Forelimb muscle (tissue), 1 donor: Measurements from ENCODE around the gene NISCH. TPM values are rescaled to one million over a fixed set of nuclear protein-coding genes. Genes with fewer than 3 reads are reported as not detected.

Experiments used
- DNase-seq: peaks from one replicate; pipeline ENCODE4 v3.0.0-alpha.2; 2013; ENCODE audit warnings: low read depth
- polyA plus RNA-seq: library from polyadenylated mRNA; unstranded; fragments of 120-200 nt; gene quantifications from one replicate; pipeline ENCODE4 v1.2.1, GENCODE V29; 2013; ENCODE audit not compliant: insufficient read length

NISCH gene
- polyA plus RNA-seq, 1 donor = 64.7 TPM

DNA sequence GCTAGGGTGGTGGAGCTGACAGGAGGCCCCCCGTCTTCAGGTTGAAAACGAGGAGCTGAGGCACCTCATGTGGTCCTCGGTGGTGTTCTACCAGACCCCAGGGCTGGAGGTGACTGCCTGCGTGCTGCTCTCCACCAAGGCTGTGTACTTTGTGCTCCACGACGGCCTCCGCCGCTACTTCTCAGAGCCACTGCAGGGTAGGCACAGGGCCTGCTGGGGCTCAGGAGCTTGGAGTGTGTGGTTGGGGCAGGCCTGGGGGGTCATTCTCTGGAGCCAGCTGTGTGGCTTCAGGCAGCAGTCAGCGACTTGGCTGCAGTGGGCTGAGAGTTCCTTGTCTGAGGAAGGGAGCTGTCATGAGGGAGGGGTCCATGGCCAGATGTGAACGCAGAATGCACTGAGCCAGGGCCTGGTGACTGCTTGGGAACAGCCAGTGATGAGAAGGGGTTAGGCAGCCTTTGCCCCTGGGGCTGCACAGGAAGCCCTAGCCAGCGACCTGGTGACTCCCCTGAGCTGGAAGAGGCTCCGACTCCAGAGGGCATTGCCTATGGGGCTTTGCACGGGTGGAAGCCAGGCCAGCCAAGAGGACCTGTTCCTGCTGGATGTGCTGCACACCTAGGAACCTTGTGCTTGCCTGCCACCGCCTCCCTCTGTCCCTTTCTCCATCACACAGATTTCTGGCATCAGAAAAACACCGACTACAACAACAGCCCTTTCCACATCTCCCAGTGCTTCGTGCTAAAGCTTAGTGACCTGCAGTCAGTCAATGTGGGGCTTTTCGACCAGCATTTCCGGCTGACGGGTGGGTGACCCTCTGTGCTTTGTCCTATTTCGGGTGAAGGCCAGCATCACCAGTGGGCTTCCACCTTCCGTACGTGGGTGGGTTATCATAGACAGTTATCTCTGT lies 34.9 kb downstream of the NISCH start:
- no peak for DNase-seq

- no peak for DNase-seq
Observed at GRCh38 chr3:52490939-52491526, 35.6 kb downstream of the NISCH start.

- no peak for DNase-seq
Observed at GRCh38 chr3:52492059-52492458, 36.7 kb downstream of the NISCH start.

GRCh38 chr3:52493232-52494017 lies 38.0 kb downstream of the NISCH start:
- no peak for DNase-seq

GRCh38 chr3:52494445-52494844 lies 39.0 kb downstream of the NISCH start:
- DNase-seq = no peak

DNA sequence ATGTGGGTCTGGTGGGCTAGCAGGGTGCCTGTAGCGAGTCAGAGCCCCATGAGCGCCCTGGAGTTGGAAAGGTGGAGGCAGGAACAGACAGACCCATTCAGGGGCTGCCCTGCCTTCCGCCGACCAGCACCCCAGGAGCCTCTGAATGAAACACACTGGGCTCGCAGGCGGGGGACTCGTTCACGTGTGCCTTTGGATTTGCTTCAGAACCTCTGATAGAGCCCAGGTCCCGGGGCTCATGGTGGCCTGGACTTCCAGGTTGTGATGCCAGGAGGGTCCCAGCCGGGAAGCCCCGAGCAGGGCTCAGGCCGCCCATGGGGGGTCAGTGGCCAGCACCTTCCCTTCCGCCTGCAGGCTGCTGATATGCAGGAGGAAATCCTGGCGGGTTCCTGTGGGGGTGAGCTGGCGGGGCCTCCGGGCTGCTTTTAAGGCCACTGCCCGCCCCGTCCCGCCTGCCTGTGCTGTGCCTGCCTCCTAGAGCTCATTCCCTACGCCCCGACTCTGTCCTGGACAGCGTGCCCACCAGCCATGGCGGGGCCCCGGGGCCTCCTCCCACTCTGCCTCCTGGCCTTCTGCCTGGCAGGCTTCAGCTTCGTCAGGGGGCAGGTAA lies 39.6 kb downstream of the NISCH start, which contains the start of gene STAB1:
STAB1 (plus strand) TSS at position 453 of the 610 bp plus-strand sequence; CDS start at position 529, 76 bp downstream.
- no peak for DNase-seq

DNA sequence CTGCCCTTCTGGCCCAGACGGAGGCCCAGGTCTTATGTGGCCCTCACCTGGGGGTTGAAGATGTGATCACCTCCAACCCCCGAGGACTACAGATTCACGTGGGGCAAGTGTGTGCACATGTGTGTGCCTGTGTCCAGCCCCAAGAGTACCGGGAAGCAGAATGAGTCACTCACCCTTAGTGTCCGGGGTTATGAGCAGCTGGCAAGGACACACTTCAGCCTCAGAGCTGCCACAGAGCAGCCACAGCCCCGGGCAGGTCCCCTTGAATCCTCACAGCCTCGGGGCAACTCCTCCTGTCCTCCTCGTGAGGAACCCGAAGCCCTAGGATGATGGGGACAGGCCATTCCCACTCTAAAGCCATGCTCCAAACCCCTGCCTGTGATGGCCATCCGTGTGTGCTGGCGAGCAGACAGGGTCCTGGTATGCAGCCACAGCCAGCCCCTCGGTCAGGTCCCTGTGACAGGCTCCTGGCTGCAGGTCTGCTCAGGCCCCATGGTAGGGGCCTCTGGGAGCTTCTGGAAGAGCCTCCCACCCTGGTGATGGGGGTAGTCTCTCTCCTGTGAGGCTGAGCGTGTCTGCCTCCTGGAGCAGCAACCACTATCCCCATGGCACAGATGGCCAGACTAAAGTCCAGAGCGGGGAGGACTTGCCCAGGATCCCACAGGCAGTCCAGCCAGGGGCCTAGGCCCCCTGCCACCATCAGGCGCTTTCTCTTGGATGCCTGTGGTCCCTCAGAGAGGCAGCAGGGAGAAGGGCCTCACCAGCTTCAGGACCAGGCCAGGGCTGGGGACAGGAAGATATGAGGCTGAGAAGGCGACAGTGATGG lies 40.6 kb downstream of the NISCH start:
- DNase-seq = no peak

GRCh38 chr3:52498137-52499054 lies 43.0 kb downstream of the NISCH start:
- peak; percentile 17 for DNase-seq

DNA sequence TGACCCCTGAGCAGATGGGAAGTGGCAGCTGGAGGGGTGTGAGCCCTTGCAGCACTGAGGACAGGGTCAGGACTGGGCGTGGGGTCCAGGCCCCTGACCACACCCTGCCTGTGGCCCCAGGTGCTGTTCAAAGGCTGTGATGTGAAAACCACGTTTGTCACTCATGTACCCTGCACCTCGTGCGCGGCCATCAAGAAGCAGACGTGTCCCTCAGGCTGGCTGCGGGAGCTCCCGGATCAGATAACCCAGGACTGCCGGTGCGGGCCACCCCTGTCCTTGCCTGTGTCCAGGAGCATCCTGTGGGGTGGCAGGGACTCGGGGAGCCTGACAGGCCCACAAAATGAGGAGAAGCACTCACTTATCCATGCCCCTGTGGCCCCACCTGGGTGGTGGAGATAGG lies 45.6 kb downstream of the NISCH start:
- no peak for DNase-seq

DNA sequence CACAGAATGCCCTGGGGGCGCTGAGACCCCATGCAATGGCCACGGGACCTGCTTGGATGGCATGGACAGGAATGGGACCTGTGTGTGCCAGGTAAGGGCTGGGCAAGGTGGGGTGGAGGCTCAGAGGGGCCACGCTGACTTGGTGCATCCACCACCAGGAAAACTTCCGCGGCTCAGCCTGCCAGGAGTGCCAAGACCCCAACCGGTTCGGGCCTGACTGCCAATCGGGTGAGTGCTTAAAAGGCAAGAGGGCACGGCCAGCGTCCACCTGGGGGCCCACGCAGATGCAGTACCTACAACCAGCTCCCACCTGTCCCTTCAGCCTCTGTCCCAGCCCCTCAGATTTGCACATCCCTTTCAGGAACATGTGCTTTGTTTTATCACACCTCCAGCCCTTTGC lies 46.6 kb downstream of the NISCH start:
- no peak for DNase-seq

DNA sequence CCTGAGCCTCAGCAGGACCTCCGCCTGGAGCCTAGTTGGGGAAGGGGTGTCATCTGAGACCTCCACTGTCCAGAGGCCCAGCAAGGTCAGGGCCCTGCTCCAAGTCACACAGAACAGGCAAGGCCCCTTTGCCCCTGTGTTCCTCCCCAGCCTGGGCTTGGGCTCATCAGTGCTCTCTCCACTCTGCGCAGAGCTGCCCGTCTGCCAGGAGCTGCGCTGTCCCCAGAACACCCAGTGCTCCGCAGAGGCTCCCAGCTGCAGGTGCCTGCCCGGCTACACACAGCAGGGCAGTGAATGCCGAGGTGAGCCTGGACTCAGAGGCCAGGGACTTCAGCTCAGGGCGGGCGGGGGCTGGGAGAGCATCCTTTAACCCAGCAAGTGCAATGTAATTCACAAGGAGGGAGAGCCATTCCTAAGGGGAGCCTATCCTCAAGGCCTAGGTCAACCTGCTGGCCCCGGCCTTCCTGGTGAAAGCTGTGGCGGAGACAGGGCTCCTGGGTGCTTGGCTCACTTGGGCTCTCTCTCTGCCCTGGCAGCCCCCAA lies 47.5 kb downstream of the NISCH start:
- no peak for DNase-seq

DNA sequence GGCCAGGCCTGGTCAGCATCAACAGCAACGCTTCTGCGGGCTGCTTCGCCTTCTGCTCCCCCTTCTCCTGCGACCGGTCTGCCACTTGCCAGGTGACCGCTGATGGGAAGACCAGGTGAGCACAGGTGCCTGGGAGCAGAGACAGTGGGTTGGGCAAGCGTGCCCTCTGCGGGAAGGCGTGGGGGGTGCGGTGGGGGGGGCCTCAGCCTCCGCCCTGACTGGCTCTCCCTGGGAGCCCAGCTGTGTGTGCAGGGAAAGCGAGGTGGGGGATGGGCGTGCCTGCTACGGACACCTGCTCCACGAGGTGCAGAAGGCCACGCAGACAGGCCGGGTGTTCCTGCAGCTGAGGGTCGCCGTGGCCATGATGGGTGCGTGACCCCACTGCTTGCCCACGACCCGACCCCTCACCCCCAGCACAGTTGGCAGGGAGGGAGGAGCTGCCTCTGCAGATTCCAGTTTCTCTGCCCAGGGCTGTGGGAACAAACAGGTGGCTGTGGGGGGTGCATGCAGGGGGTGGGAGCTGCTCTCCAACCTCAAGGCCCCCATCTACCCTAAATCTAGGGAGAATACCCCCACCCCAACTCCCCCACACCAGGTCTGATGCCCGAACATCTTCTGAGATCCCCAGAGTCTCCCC lies 48.5 kb downstream of the NISCH start:
- no peak for DNase-seq

DNA sequence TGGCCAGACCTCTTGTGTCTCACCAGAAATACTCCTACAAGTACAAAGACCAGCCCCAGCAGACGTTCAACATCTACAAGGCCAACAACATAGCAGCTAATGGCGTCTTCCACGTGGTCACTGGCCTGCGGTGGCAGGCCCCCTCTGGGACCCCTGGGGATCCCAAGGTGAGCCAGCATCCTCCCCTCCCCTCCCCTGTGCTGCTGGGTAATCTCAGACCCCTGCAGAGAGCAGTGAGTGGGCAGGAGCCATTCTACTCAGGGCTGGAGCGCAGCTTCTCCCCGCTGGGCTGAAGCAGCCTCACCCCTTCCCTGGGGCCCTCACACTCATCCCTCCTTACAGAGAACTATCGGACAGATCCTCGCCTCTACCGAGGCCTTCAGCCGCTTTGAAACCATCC lies 49.6 kb downstream of the NISCH start:
- no peak for DNase-seq

DNA sequence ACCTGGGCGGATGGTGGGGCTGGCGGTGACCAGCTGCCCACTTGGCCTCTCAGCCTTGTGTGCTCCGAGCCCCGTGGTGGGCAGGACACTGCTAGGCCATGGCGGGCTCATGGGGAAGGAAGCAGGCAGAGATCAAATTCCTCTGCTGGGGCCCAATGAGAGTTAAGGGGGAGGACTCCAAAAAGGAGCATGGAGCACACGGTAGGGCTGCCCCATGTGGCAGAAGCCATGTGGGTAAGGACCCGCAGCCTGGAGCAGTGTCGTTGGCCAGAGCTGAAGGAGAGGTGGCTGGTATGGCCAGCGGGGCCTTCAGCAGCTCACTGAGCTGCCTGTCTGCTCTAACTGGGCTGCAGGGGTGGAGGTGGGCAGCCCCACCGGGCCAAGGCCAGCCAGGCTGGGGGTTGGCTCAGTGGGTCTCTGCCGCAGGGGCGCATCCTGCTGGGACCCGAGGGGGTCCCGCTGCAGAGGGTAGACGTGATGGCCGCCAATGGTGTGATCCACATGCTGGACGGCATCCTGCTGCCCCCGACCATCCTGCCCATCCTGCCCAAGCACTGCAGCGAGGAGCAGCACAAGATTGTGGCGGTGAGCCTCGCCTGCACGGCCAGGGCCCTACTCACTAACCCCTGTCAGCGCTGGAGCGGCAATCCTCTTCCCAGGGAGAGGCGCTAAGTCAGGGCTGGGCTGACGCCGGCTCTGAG lies 51.0 kb downstream of the NISCH start:
- DNase-seq = no peak

DNA sequence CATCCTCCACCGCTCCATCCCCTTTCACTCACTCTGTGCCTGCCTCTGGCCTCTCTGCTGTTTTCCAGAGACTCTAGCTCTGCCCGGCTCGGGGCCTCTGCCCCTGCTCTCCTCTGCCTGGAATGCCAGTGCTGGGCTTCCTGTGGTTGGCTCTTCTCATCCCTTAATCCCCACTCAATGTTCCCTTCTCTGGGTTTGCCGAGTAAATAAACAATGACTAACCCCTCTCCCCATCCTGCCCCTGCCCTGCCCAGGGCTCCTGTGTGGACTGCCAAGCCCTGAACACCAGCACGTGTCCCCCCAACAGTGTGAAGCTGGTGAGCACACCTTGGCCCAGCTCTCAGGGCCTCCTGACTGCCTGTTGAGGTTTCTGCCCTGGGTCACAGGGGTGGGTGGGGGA lies 52.0 kb downstream of the NISCH start:
- DNase-seq = no peak

DNA sequence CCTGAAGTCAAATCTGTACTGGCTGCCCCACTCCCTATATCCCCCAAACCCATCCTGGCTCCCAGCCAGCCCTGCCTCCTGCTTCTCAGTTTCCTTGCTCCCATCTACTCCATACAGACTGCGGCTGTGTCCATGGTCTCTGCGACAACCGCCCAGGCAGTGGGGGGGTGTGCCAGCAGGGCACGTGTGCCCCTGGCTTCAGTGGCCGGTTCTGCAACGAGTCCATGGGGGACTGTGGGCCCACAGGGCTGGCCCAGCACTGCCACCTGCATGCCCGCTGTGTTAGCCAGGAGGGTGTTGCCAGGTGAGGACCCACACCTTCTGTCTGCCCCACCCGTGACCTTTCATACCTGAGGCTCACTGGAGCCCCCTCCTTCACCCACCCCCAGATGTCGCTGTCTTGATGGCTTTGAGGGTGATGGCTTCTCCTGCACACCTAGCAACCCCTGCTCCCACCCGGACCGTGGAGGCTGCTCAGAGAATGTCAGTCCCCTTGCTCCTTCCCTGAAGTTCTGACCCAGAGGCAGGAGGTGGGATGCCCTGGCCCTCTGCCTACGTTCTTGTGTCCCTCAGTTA lies 54.4 kb downstream of the NISCH start:
- no peak for DNase-seq

DNA sequence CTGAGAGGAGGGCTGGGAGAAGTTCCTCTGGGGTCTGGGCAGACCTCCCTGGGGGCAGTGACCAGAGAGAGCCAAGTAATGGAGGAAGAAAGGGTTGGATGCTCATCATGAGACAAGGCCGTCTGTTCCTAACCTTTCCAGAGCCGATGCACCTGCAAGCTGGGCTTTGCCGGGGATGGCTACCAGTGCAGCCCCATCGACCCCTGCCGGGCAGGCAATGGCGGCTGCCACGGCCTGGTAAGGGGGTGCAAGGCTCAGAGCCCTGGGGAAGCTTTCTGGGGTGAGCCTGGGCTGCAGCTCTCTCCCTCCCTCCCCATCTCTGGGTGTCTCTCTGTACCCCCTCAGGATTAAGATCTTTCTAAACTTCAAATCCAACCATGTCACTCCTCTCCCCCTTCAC lies 56.1 kb downstream of the NISCH start:
- DNase-seq = no peak

- DNase-seq = no peak
Observed at GRCh38 chr3:52512105-52512504, 56.7 kb downstream of the NISCH start.
